Measurements from ENCODE around the gene GRAMD1A. TPM values are rescaled to one million over a fixed set of nuclear protein-coding genes. Genes with fewer than 3 reads are reported as not detected.

GRAMD1A gene
- total RNA-seq, 3 donors from 2014 or later (not counting 1 experiment from before 2014, with no cell fraction given): 57.6 to 80.3 (median 66.6) TPM

- Histone ChIP-seq H3K4me3 (ENCODE audit: low read length) (no peak overlapping the region), H3K36me3 (ENCODE audit: control insufficient read depth, insufficient read depth, low read length) (no peaks in the 10 kb centered on the region), H3K27ac (ENCODE audit: low read length) (no peak overlapping the region), H3K27me3 (ENCODE audit: control insufficient read depth, insufficient read depth, low read length) (no peaks in the 10 kb centered on the region), H3K9me3 (ENCODE audit: control insufficient read depth, insufficient read depth, low read length) (no peaks in the 10 kb centered on the region), H3K4me1 (ENCODE audit: control insufficient read depth, insufficient read depth, low read length) (peaks cover 46% of the 10 kb centered on the region)
- peaks cover 0 to 3% of the 10 kb centered on the region in 2 donors for H3K27me3 Mint-ChIP-seq (ENCODE audit: low read depth in 2 of 2)
- intact Hi-C loops (cut with micrococcal nuclease): no loop called here
- H3K4me3 Mint-ChIP-seq: peak overlapping the region; percentile 54
- H3K9me3 Mint-ChIP-seq: no peaks in the 10 kb centered on the region
- peak; percentile 37 to 79 (median 53) for ATAC-seq
- H3K4me1 Mint-ChIP-seq: peaks cover 27 to 44% of the 10 kb centered on the region in 2 donors
- no peak for DNase-seq
- no peaks in the 10 kb centered on the region for H3K36me3 Mint-ChIP-seq
- no peak for TF ChIP-seq CTCF (IDR thresholded peaks at IDR 0.05)
- H3K27ac Mint-ChIP-seq: peak overlapping the region in 1 of 2 donors; percentile 2
- WGBS (ENCODE audit: insufficient coverage): 50% methylated on average over 9 of the region's 9 CpGs
Measured at GRCh38 chr19:34994286-34994642, 5.9 kb upstream of the GRAMD1A start.

- H3K36me3 ChIP-seq (ENCODE audit: control insufficient read depth, insufficient read depth, low read length): no peaks in the 10 kb centered on the region
- H3K27me3 ChIP-seq (ENCODE audit: control insufficient read depth, insufficient read depth, low read length): no peaks in the 10 kb centered on the region
- Mint-ChIP-seq H3K4me1 (peaks cover 27 to 51% of the 10 kb centered on the region in 2 donors), H3K27me3 (ENCODE audit: low read depth in 2 of 2) (peaks cover 0 to 3% of the 10 kb centered on the region in 2 donors), H3K27ac (peak overlapping the region in 1 of 2 donors; percentile 2), H3K9me3 (no peaks in the 10 kb centered on the region), H3K36me3 (no peaks in the 10 kb centered on the region), H3K4me3 (peak overlapping the region; percentile 54)
- no peak for TF ChIP-seq CTCF (IDR thresholded peaks at IDR 0.05)
- peaks cover 52% of the 10 kb centered on the region for H3K4me1 ChIP-seq (ENCODE audit: control insufficient read depth, insufficient read depth, low read length)
- no peak overlapping the region for H3K4me3 ChIP-seq (ENCODE audit: low read length)
- H3K27ac ChIP-seq (ENCODE audit: low read length): no peak overlapping the region
- WGBS (ENCODE audit: insufficient coverage): 93% methylated on average over 17 of the region's 17 CpGs
- intact Hi-C loops (cut with micrococcal nuclease): no loop called here
- peak in 1 of 3 donors; percentile 18 for ATAC-seq
- no peaks in the 10 kb centered on the region for H3K9me3 ChIP-seq (ENCODE audit: control insufficient read depth, insufficient read depth, low read length)
- no peak for DNase-seq
Measured at GRCh38 chr19:34994643-34995541, 5.2 kb upstream of the GRAMD1A start.

- no peak for DNase-seq
- Histone ChIP-seq H3K4me1 (ENCODE audit: control insufficient read depth, insufficient read depth, low read length) (peaks cover 54% of the 10 kb centered on the region), H3K4me3 (ENCODE audit: low read length) (no peak overlapping the region), H3K27ac (ENCODE audit: low read length) (no peak overlapping the region), H3K27me3 (ENCODE audit: control insufficient read depth, insufficient read depth, low read length) (no peaks in the 10 kb centered on the region), H3K9me3 (ENCODE audit: control insufficient read depth, insufficient read depth, low read length) (no peaks in the 10 kb centered on the region), H3K36me3 (ENCODE audit: control insufficient read depth, insufficient read depth, low read length) (no peaks in the 10 kb centered on the region)
- intact Hi-C loops (cut with micrococcal nuclease): no loop called here
- no peak overlapping the region for H3K4me3 Mint-ChIP-seq
- no peak overlapping the region for H3K27ac Mint-ChIP-seq
- no peaks in the 10 kb centered on the region for H3K27me3 Mint-ChIP-seq (ENCODE audit: low read depth in 2 of 2)
- H3K36me3 Mint-ChIP-seq: no peaks in the 10 kb centered on the region
- 98% methylated on average over 8 of the region's 8 CpGs for WGBS (ENCODE audit: insufficient coverage)
- H3K9me3 Mint-ChIP-seq: no peaks in the 10 kb centered on the region
- no peak for ATAC-seq
- peaks cover 27 to 54% of the 10 kb centered on the region in 2 donors for H3K4me1 Mint-ChIP-seq
- no peak for TF ChIP-seq CTCF (IDR thresholded peaks at IDR 0.05)
Measured at GRCh38 chr19:34995551-34995950, 4.6 kb upstream of the GRAMD1A start.
